NK-92 (cell line): ENCODE data around the gene SYCP2L.
"Not testable (repeated sequence)": the region's sequence is repeated elsewhere in the genome, so short reads cannot be mapped to it uniquely, and the experiment has no call there.

Experiments
- DNase-seq: peaks from one replicate; lab custom pipeline; 2025; ENCODE audit not compliant: unreplicated experiment; lab: John Stamatoyannopoulos, UW

SYCP2L gene

GRCh38 chr6:10886691-10887502, at the start of gene SYCP2L:
Gene SYCP2L, plus strand, starts transcription at chr6:10887052. Its CDS starts 75 bp downstream, at chr6:10887127.
- DNase-seq = no peak

- no peak for DNase-seq
Observed at GRCh38 chr6:10837622-10837994, 49.2 kb upstream of the SYCP2L start.

GRCh38 chr6:10837995-10838793, 48.7 kb upstream of the SYCP2L start, which contains the start of gene MAK:
Gene MAK, minus strand, starts transcription at chr6:10838539. Its CDS starts 7,891 bp downstream, at chr6:10830648.
- DNase-seq = no peak

- no peak for DNase-seq
Observed at GRCh38 chr6:10838794-10839333, 48.0 kb upstream of the SYCP2L start.

GRCh38 chr6:10843554-10843953, 43.3 kb upstream of the SYCP2L start:
- DNase-seq = no peak

- DNase-seq = no peak
Observed at GRCh38 chr6:10847684-10848083, 39.2 kb upstream of the SYCP2L start.

- no peak for DNase-seq
Observed at GRCh38 chr6:10849901-10850300, 37.0 kb upstream of the SYCP2L start.

- DNase-seq = no peak
Observed at GRCh38 chr6:10850728-10851127, 36.1 kb upstream of the SYCP2L start.

GRCh38 chr6:10852361-10852960, 34.4 kb upstream of the SYCP2L start:
- no peak for DNase-seq

GRCh38 chr6:10853849-10854300, 33.0 kb upstream of the SYCP2L start:
- DNase-seq = not testable (repeated sequence)

- DNase-seq = no peak
Observed at GRCh38 chr6:10854922-10855632, 31.8 kb upstream of the SYCP2L start.

GRCh38 chr6:10857259-10857658, 29.6 kb upstream of the SYCP2L start:
- DNase-seq = no peak

GRCh38 chr6:10861086-10861485, 25.8 kb upstream of the SYCP2L start:
- DNase-seq = no peak

GRCh38 chr6:10862361-10862760, 24.5 kb upstream of the SYCP2L start:
- no peak for DNase-seq

GRCh38 chr6:10863031-10863430, 23.8 kb upstream of the SYCP2L start:
- not testable (repeated sequence) for DNase-seq

- DNase-seq = not testable (repeated sequence)
Observed at GRCh38 chr6:10866709-10867108, 20.1 kb upstream of the SYCP2L start.

- no peak for DNase-seq
Observed at GRCh38 chr6:10867952-10868351, 18.9 kb upstream of the SYCP2L start.

- DNase-seq = no peak
Observed at GRCh38 chr6:10873374-10873773, 13.5 kb upstream of the SYCP2L start.

- no peak for DNase-seq
Observed at GRCh38 chr6:10874207-10874606, 12.6 kb upstream of the SYCP2L start.

GRCh38 chr6:10875026-10875425, 11.8 kb upstream of the SYCP2L start:
- no peak for DNase-seq

- DNase-seq = no peak
Observed at GRCh38 chr6:10877012-10877411, 9.8 kb upstream of the SYCP2L start.
